Suppressor macrophage treated with lipopolysaccharide for 1 hour (primary cell): ENCODE results near the gene RHBDD2.
"Not testable (repeated sequence)": the region's sequence is repeated elsewhere in the genome, so short reads cannot be mapped to it uniquely, and the experiment has no call there.

Experiments
- DNase-seq, 3 donors: peaks; one replicate each; pipeline ENCODE4 v3.0.0-alpha.2; 2020 to 2022

The RHBDD2 gene

DNA sequence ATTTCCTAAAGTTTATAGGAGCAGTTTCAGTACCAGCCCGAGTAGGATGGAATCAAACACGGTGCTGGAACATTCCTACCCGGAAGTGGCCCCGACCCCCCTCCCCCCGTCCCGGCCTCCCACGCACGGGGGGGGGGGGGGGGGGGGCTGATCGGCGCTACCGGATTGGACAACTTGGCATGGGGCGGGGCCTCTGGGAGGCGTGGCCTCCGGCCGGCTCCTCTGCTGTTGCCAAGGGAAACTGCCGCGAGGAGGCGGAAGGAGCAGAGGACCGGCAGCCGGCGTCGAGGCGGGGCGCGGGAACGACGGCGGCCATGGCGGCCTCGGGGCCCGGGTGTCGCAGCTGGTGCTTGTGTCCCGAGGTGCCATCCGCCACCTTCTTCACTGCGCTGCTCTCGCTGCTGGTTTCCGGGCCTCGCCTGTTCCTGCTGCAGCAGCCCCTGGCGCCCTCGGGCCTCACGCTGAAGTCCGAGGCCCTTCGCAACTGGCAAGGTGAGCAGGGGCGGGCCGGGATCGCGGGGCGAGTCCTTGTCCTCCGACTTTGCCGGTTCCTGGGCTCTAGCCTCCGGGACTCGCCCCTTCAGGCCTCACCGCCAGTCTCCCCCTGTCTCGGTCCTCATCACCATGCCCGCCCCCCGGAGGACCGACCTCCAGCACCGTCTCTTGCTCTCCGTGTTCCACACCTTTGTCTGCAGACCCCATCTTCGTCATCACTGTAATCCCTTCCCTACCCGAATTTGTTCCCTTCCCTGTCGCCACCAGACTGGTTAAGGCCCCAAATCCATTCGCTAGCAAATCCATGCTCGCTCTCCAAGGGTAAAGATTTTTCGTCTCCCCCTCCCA, at the start of gene RHBDD2:
TSS of gene RHBDD2 (plus strand) at position 266 of the 843 bp plus-strand sequence. CDS start at position 315, 49 bp downstream.
- DNase-seq = peak; percentile 95 to 98 (median 97)

DNA sequence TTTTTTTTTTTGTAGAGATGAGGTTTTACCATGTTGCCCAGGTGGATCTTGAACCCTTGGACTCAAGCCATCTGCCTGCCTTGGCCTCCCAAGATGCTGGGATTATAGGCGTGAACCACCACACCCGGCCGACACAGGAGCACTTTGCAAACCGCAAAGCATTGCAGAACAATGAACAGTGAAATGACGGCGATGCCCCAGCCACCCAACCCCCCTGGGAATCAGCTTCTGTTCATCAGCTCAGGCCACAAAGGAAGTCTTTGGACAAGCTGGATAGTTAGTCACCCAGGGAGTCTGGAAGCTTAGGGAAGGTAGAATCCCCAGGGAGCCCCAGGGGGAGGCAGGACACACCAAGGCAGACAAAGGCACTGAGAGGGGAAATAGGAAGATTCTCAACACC, 49.2 kb upstream of the RHBDD2 start:
- DNase-seq = peak in 1 of 3 donors; percentile 30

DNA sequence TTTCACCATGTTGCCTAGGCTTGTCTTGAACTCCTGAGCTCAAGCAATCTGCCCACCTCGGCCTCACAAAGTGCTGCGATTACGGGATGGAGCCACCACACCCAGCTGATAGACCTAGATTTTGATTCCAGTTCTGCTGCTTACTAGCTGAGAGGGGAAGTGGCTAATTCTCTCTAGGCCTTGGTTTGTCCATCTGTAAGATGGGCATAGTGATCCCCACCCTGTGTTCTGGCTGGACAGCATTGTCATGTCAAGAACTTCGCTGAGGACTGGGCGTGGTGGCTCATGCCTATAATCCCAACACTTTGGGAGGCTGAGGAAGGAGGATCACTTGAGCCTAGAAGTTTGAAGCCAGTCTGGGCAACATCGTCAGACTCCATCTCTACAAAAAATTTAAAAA, 47.9 kb upstream of the RHBDD2 start:
- DNase-seq = no peak

DNA sequence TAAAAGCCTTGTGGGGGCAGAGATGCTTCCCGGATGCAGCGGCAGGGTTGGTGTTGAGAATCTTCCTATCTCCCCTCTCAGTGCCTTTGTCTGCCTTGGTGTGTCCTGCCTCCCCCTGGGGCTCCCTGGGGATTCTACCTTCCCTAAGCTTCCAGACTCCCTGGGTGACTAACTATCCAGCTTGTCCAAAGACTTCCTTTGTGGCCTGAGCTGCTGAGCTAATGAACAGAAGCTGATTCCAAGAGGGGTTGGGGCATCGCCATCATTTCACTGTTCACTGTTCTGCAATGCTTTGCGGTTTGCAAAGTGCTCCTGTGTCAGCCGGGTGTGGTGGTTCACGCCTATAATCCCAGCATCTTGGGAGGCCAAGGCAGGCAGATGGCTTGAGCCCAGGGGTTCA, 45.2 kb upstream of the RHBDD2 start:
- peak in 1 of 3 donors; percentile 15 for DNase-seq

DNA sequence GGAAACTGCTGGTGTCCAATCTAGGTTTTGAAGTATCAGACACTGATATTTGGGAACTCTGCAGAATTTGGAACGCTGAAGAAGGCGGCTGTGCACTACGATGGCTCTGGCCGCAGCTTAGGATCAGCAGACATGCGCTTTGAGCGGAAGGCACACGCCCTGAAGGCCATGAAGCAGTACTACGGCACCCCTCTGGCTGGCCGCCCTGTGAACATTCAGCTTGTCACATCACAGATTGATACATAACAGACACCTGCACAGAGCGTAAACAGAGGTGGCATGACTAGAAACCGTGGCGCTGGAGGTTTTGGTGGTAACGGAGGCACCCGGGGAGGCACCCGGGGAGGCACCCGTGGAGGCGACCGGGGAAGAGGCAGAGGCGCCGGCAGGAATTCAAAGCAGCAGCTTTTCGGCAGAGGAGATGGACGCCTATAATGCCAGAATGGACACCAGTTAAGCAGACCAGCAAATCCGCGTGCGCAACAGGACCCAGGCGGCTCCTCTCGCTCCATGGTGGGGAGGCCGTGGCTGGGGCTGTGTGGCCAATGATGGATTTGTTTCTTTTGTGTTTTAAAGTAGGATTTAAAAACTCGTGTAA, 43.0 kb upstream of the RHBDD2 start:
- no peak for DNase-seq

DNA sequence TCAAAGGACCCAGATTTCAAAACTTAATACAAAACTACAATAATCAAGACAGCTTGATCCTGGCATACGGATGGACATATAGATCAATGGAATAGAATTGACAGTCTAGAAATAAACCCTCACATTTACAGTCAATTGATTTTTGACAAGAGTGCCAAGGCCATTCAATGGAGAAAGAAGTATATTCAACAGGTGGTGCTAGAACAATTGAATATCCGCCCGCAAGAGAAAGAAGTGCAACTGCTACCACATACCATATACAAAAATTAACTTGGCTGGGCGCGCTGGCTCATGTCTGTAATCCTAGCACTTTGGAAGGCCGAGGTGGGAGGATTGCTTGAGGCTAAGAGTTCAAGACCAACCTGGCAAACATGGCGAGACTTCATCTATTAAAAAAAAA, 42.0 kb upstream of the RHBDD2 start:
- no peak for DNase-seq

DNA sequence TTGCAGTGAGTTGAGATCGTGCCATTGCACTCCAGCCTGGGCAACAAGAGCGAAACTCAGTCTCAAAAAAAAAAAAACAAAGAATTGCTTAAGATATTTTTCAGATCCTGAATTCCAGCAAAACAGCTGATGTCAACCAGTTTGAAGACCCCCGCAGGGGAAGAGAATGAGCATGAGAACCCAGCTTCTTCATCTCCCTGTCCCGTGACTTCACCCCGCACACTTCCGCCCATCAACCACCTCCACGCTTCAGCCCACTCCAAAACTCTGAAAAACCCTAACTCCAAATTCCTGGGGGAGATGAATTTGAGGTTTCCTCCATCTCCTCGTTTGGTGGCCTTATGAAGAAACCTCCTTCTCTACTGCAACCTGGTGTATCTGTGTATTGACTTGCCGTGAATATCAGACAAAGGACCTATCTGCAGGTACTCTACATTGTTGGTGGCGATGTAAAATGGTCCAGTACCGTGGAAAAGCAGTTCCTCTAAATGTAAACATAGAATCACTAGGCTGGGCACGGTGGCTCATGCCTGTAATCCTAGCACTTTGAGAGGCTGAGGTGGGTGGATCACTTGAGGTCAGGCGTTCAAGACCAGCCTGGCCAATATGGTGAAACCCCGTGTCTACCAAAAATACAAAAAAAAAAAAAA, 40.4 kb upstream of the RHBDD2 start:
- DNase-seq = not testable (repeated sequence)

DNA sequence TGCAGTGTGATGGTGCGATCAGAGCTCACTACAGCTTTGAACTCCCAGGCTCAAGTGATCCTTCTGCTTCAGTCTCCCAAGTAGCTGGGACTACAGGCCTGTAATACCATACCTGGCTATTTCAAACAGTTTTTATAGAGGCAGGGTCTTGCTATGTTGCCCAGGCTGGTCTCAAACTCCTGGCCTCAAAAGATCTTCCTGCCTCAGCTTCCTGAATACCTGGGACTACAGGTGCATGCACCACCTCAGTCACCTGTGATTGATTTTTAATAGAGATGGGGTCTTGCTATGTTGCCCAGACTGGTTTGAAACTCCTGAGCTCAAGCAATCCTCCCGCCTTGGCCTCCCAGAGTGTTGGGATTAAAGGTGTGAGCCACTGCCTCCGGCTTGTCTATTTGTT, 38.8 kb upstream of the RHBDD2 start:
- DNase-seq = no peak

DNA sequence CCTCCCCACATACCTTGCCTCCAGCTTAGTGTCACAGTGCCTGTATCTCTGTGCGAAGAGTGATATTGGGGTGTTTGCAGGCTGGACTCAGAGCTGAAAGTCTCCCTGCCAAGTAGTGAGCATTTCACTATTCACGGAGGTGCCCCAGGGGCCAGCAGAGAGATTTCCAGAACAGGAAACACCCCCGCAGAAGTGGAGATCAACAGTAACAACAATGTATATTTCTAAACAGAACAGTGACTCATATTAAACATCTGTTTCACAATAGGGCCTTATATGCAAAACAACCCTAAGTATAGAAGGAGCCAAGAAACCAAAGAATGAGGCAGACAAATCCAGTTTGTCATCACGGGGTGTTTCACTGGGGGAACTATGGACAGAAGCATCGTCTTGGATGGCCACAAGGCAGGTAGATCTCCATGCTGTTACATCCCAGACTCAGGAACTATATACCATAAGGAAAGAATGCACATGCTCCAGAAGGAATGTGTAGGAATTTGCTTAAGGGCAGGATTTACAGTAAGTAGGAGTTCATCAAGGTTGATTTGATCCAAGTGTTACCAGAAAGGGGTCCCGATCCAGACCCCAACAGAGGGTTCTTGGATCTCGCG, 35.9 kb upstream of the RHBDD2 start:
- peak; percentile 92 to 99 (median 98) for DNase-seq

DNA sequence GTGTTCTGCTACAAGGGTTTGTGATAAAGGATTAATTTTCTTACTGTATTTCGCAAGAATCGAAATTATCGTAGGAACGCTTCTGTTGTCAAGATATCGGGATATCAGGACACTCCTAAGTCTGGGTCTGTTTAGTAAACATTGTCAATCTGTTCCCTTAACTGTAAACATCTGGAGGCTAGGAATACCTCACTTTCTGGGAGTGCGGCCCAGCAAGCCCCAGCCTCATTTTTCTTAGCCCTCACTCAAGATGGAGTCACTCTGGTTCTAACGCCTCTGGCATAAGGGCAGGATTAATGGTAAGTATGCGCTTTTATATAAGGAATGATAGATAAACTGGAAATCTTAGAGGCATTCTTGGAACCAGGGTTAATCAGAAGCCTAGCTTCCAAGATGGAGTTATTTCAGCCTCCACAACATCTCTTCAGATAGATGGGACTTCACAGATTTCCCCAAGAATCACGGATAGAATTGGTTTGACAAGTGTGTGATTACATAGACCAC, 35.2 kb upstream of the RHBDD2 start:
- no peak for DNase-seq

DNA sequence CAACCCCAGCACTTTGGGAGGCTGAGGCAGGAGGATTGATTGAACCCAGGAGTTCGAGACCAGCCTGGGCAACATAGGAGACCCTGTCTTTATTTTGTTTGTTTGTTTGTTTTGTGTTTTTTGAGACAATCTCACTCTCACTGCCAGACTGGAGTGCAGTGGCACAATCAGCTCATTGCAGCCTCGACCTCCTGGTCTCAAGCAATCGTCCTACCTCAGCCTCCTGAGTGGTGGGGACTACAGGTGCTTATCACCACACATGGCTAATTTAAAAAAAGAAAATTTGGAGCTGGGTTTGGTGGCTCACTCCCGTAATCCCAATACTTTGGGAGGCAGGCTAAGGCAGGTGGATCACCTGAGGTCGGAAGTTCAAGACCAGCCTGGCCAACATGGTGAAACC, 34.7 kb upstream of the RHBDD2 start:
- DNase-seq = no peak

DNA sequence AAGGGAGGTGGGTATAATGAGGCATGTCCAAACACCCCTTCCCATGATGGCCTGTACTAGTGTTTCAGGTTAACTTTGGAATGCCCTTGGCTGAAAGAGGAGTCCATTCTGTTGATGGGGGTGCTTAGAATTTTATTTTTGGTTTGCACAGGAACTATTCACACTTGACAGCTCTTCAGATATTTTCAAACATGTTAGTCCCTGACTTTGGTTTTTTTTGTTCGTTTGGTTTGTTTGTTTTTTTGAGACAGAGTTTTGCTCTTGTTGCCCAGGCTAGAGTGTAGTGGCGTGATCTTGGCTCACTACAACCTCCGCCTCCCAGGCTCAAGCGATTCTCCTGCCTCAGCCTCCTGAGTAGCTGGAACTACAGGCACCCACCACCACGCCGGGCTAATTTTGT, 33.7 kb upstream of the RHBDD2 start:
- DNase-seq = not testable (repeated sequence)

DNA sequence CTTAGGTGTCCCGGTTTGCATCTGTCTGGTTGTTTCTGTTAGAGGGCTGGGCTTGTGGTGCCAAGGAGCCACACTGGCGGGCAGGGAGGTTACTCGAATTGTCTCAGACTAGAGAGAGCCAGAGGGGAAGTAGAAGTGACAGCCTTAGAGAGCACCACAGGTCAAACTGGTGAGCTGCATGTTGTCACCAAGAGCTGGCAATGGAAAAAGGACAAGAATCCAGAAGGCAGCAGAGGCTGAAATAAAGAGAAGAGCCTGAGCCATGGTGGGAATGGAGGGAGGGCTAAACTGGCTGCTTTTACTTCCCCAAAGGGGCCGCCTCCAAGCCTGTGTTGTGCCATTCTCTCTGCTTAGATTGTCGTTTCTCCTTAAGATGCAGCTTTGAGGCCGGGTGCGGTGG, 31.1 kb upstream of the RHBDD2 start:
- peak; percentile 64 to 65 (median 65) for DNase-seq

DNA sequence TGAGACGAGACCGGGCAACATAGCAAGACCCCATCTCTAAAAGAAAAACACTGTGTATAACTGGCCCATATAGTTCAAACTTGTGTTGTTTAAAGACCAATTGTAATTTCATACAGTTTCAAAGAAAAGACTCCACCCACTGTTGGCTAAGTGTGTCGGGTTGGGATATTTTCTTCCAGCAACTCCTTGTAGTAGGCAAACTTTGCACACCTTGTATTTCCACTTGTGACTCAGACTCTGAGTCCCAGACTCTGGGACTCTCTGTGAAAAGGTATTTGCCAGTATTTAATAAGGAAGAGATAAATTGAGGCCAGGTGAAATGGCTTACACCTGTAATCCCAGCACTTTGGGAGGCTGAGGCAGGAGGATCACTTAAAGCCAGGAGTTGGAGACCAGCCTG, 29.3 kb upstream of the RHBDD2 start:
- no peak for DNase-seq

DNA sequence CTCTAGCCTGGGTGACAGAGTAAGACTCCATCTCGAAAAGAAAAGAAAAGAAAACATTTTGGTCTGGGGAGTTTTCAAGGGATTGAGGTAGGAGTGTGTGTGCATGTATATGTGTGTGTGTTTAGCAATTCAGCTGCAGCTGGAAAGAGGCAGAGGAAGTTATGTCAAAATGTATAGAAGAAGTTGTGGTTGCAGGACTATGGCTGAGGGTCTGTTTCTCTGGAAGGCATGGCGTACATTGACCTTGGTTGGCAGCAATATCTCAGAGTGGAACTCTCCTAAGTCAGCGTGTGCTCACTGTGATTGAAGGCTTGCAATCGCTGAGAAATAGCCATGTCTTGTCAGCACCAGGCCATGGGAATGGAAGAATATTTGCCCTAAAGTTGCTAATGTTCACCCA, 28.6 kb upstream of the RHBDD2 start:
- peak; percentile 51 to 61 (median 59) for DNase-seq

DNA sequence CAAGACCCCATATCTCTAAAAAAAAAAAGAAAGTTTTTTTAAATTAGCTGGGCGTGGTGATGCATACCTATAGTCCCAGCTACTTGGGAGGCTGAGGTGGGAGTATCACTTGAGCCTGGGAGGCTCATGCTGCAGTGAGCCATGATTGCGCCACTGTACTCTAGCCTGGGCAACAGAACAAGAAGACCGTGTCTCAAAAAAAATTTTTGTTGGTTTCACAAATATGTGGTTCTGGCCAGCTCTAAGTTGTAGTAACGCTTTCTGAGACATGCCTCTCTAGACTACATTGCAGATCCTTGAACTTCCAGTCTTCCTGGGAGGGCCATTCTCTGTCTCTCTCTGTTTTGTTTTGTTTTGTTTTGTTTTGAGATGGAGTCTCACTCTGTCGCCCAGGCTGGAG, 24.6 kb upstream of the RHBDD2 start:
- DNase-seq = peak; percentile 50 to 64 (median 54)

DNA sequence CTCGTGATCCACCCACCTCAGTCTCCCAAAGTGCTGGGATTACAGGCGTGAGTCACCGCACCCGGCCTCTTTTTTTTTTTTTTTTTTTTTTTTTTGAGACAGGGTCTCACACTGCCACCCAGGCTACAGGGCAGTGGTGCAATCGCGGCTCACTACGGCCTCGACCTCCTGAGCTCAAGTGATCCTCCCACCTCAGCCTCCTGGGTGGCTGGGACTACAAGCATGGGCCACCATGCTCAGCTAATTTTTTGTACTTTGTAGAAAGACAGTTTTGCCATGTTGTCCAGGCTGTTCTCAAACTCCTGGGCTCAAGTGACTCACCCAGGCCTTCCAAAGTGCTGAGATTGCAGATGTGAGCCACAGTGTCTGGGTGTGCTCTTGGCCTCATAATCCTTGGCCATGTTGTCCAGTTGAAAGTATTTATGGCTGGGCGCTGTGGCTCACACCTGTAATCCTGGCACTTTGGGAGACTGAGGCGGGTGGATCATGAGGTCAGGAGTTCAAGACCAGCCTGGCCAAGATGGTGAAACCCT, 24.0 kb upstream of the RHBDD2 start:
- peak; percentile 46 to 61 (median 59) for DNase-seq

DNA sequence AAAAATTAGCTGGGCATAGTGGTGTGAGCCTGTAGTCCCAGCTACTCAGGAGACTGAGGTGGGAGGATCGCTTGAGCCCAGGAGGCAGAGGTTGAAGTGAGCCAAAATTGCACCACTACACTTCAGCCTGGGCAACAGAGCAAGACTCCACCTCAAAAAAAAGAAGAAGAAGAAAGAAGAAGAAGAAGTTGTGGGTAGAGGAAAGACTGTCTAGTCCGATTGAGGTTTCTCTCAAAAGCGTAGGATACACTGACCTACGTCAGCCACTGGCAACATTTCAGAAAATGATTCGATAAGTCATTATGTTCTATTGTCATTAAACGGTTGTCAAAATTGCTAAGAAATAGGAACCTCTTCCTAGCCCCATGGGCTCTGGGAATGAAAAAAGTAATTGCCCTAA, 22.3 kb upstream of the RHBDD2 start:
- peak; percentile 85 to 97 (median 90) for DNase-seq

DNA sequence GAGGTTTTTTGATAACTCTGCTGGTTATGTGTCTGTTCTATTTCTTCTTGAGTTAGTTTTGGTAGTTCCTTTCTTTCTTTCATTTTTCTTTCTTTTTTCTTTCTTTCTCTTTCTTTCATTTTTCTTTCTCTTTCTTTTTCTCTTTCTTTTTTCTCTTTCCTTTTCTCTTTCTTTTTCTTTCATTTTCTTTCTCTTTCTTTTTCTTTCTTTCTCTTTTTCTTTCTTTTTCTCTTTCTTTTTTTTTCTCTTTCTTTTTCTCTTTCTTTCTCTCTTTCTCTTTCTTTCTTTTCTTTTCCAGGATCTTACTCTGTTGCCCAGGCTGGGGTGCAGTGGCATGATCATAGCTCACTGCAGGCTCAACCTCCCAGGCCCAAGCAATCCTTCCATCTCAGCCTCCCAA, 20.4 kb upstream of the RHBDD2 start:
- peak in 1 of 3 donors; percentile 31 for DNase-seq

DNA sequence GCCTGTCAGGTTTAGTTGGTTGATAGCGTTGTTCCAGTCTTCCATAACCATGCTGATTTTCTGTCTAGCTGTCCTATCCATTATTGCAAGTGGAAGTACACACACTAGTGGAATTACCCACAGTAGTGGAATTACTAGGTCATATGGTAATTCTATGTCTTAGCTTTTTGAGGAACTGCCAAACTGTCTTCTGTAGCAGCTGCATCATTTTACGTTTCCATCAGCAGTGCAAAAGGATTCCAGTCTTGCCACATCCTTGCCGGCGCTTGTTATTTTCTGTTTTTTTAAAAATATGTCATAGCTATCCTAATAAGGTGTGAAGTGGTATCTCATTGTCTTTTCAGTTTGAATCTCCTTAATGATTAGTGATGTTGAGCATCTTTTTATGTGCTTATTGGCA, 17.2 kb upstream of the RHBDD2 start:
- DNase-seq = peak; percentile 86 to 98 (median 96)

DNA sequence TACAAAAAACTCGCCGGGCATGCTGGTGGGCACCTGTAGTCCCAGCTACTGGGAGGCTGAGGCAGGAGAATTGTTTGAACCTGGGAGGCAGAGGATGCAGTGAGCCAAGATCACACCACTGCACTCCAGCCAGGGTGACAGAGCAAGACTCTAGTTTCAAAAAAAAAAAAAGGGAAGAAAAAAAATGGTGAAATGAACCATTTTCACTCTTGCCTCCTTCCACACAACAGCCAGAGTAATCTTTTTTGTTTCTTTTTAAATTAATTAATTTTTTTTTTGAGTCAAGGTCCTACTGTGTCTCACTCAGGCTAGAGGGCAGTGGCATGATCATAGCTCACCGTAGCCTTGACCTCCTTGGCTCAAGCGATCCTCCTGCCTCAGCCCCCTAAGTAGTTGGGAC, 14.6 kb upstream of the RHBDD2 start:
- DNase-seq = peak in 1 of 3 donors; percentile 44

DNA sequence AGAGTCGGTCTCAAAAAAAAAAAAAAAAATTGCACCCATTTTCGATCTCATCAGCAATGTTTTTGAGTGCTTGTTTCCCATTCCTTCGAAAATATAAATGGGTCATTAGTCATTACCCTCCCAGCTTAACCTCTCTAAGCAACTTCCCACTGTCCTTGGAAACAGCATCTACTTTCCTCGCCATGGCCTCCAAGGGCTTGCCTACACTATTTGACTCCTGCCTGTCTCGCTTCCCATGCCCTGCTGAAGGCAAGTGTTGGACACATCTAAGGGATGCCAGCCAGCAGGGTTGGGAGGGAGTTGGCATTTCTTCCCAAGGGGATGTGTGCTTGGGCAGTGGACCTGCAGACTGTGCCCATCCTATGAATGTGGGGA, 12.7 kb upstream of the RHBDD2 start:
- DNase-seq = peak; percentile 48 to 70 (median 67)
